HepG2 (cell line): ENCODE data around the gene TWNK. TPM values are rescaled to one million over a fixed set of nuclear protein-coding genes. Genes with fewer than 3 reads are reported as not detected.

Experiments
- BRD4 ChIP-seq: sonication (generic); formaldehyde crosslinking; IDR thresholded peaks from 2 replicates; pipeline ENCODE4 v1.4.0; 2020; ENCODE audit warnings: missing genetic modification reagents
- ELK4 ChIP-seq: sonication (generic); formaldehyde crosslinking; IDR thresholded peaks from 2 replicates; pipeline ENCODE4 v1.9.0; 2021; ENCODE audit warnings: missing genetic modification reagents, borderline replicate concordance
- NCOA1 ChIP-seq: sonication (generic); formaldehyde crosslinking; IDR thresholded peaks from 2 replicates; pipeline ENCODE4 v1.9.0; 2021; ENCODE audit warnings: missing genetic modification reagents
- NFAT5 ChIP-seq: sonication (generic); formaldehyde crosslinking; IDR thresholded peaks from 2 replicates; pipeline ENCODE4 v1.4.0; 2020; ENCODE audit warnings: missing genetic modification reagents
- REL ChIP-seq: sonication (generic); formaldehyde crosslinking; conservative IDR thresholded peaks from 2 replicates; pipeline ENCODE4 v1.8.0; 2022; ENCODE audit warnings: mild to moderate bottlenecking, missing genetic modification reagents, moderate library complexity
- SRSF4 ChIP-seq: fragments of 200-400 bp; formaldehyde crosslinking; IDR thresholded peaks from one replicate; pipeline ENCODE4 v1.6.1; 2018; ENCODE audit warnings: mild to moderate bottlenecking, low read depth, low read length, moderate library complexity; ENCODE audit not compliant: poor library complexity, severe bottlenecking
- ZBTB21 ChIP-seq: sonication (generic); formaldehyde crosslinking; IDR thresholded peaks from 2 replicates; pipeline ENCODE4 v1.4.0; 2020; ENCODE audit warnings: missing genetic modification reagents
- ZFP36L2 ChIP-seq: sonication (generic); formaldehyde crosslinking; IDR thresholded peaks from 2 replicates; pipeline ENCODE4 v1.4.0; 2020; ENCODE audit warnings: missing genetic modification reagents
- ZIK1 ChIP-seq: sonication (generic); formaldehyde crosslinking; IDR thresholded peaks from 2 replicates; pipeline ENCODE4 v1.5.0; 2020; ENCODE audit warnings: mild to moderate bottlenecking, low read depth, missing genetic modification reagents, borderline replicate concordance
- ZNF362 ChIP-seq: sonication (generic); formaldehyde crosslinking; IDR thresholded peaks from 2 replicates; pipeline ENCODE4 v1.4.0; 2020; ENCODE audit warnings: missing genetic modification reagents, mild to moderate bottlenecking, borderline replicate concordance
- ZNF407 ChIP-seq: sonication (generic); formaldehyde crosslinking; IDR thresholded peaks from one replicate; pipeline ENCODE4 v1.5.1; 2020; ENCODE audit warnings: mild to moderate bottlenecking, missing genetic modification reagents; ENCODE audit errors: not compliant biosample characterization
- ZNF607 ChIP-seq: sonication (generic); formaldehyde crosslinking; IDR thresholded peaks from 2 replicates; pipeline ENCODE4 v1.5.1; 2020; ENCODE audit warnings: missing genetic modification reagents, mild to moderate bottlenecking, borderline replicate concordance
- polyA plus RNA-seq, 8 experiments: library from polyadenylated mRNA; depleted of rRNA in 3 of 8; stranded (reverse) in 7 of 8; unstranded in 1 of 8; fragments of >200 nt; fragmentation: Illumina TruSeq in 4 of 8; extraction: Trizol in 4 of 8; gene quantifications; 2 replicates each; pipeline versions ENCODE4 v1.2.1 to v1.2.3, GENCODE V29; 2011 to 2016; ENCODE audit warnings: low read depth in 4 of 8, missing spikeins in 1 of 8, mixed read lengths in 1 of 8; ENCODE audit not compliant: insufficient read depth in 1 of 8
- total RNA-seq, 5 experiments: library from RNA; depleted of rRNA; stranded (reverse); fragments of >200 nt; fragmentation: Illumina TruSeq; extraction: Trizol; gene quantifications; 2 replicates each; pipeline ENCODE4 v1.2.3, GENCODE V29; 2016; ENCODE audit warnings: low read depth in 1 of 5

The TWNK gene
- total and polyA plus RNA-seq, 2 of the 13 experiments (the other 11 are each of a cell fraction or from before 2014, with no cell fraction given), result 10.7 to 16.5 TPM

- no peak for TF ChIP-seq SRSF4
- TF ChIP-seq NCOA1 (CRISPR knock-in tag), result no peak
- peak; percentile 60; the same call in 1 of the 2 replicates for TF ChIP-seq ZNF607 (CRISPR knock-in tag)
- TF ChIP-seq ELK4, result no peak
- peak; percentile 90 for TF ChIP-seq ZNF362
- no peak for TF ChIP-seq BRD4 (CRISPR knock-in tag)
- no peak for TF ChIP-seq ZFP36L2
- no peak for TF ChIP-seq NFAT5
- no peak for TF ChIP-seq ZBTB21 (CRISPR knock-in tag)
- TF ChIP-seq ZNF407 (CRISPR knock-in tag), result no peak
- no peak for TF ChIP-seq REL
- no peak for TF ChIP-seq ZIK1 (CRISPR knock-in tag)
Observed at GRCh38 chr10:101042667-101043362, 55.5 kb downstream of the TWNK start (continued).
